ENCODE results near the gene MARVELD2. TPM values are rescaled to one million over a fixed set of nuclear protein-coding genes. Genes with fewer than 3 reads are reported as not detected.
"Not testable (repeated sequence)": the region's sequence is repeated elsewhere in the genome, so short reads cannot be mapped to it uniquely, and the experiment has no call there.

Gene MARVELD2
- polyA plus RNA-seq, 1 donor = 30.5 TPM

- no peak for DNase-seq
Measured at GRCh38 chr5:69444127-69444754, 29.3 kb downstream of the MARVELD2 start.

GRCh38 chr5:69449511-69449910 is 34.6 kb downstream of the MARVELD2 start:
- no peak for DNase-seq

- DNase-seq = no peak
Measured at GRCh38 chr5:69450116-69450515, 35.2 kb downstream of the MARVELD2 start.

GRCh38 chr5:69450527-69450926 is 35.6 kb downstream of the MARVELD2 start:
- not testable (repeated sequence) for DNase-seq

GRCh38 chr5:69451941-69452647 is 37.2 kb downstream of the MARVELD2 start:
- no peak for DNase-seq

- not testable (repeated sequence) for DNase-seq
Measured at GRCh38 chr5:69453487-69453886, 38.6 kb downstream of the MARVELD2 start.

GRCh38 chr5:69454460-69455249 is 39.7 kb downstream of the MARVELD2 start:
- no peak for DNase-seq

- not testable (repeated sequence) for DNase-seq
Measured at GRCh38 chr5:69455428-69455988, 40.6 kb downstream of the MARVELD2 start.

- DNase-seq = no peak
Measured at GRCh38 chr5:69462170-69462569, 47.3 kb downstream of the MARVELD2 start.

- not testable (repeated sequence) for DNase-seq
Measured at GRCh38 chr5:69466375-69466774, 51.5 kb downstream of the MARVELD2 start.

GRCh38 chr5:69467442-69468225 is 52.7 kb downstream of the MARVELD2 start:
- no peak for DNase-seq

GRCh38 chr5:69468631-69469030 is 53.7 kb downstream of the MARVELD2 start:
- DNase-seq = no peak

GRCh38 chr5:69471516-69471915 is 56.6 kb downstream of the MARVELD2 start:
- not testable (repeated sequence) for DNase-seq

GRCh38 chr5:69472535-69473143 is 57.7 kb downstream of the MARVELD2 start:
- DNase-seq = not testable (repeated sequence)

GRCh38 chr5:69477170-69477569 is 62.3 kb downstream of the MARVELD2 start:
- DNase-seq = no peak

- not testable (repeated sequence) for DNase-seq
Measured at GRCh38 chr5:69478296-69478695, 63.4 kb downstream of the MARVELD2 start.

- DNase-seq = no peak
Measured at GRCh38 chr5:69484891-69485290, 70.0 kb downstream of the MARVELD2 start.

GRCh38 chr5:69485471-69485870 is 70.6 kb downstream of the MARVELD2 start:
- DNase-seq = no peak

- DNase-seq = no peak
Measured at GRCh38 chr5:69489246-69489645, 74.3 kb downstream of the MARVELD2 start.

GRCh38 chr5:69491027-69491426 is 76.1 kb downstream of the MARVELD2 start:
- no peak for DNase-seq

GRCh38 chr5:69491838-69492390 is 77.0 kb downstream of the MARVELD2 start:
- DNase-seq = no peak
